Measurements from ENCODE around the gene FGD6. TPM values are rescaled to one million over a fixed set of nuclear protein-coding genes. Genes with fewer than 3 reads are reported as not detected.

FGD6 gene
- total RNA-seq, 1 experiment from 2014 or later, result 18.2 TPM

DNA sequence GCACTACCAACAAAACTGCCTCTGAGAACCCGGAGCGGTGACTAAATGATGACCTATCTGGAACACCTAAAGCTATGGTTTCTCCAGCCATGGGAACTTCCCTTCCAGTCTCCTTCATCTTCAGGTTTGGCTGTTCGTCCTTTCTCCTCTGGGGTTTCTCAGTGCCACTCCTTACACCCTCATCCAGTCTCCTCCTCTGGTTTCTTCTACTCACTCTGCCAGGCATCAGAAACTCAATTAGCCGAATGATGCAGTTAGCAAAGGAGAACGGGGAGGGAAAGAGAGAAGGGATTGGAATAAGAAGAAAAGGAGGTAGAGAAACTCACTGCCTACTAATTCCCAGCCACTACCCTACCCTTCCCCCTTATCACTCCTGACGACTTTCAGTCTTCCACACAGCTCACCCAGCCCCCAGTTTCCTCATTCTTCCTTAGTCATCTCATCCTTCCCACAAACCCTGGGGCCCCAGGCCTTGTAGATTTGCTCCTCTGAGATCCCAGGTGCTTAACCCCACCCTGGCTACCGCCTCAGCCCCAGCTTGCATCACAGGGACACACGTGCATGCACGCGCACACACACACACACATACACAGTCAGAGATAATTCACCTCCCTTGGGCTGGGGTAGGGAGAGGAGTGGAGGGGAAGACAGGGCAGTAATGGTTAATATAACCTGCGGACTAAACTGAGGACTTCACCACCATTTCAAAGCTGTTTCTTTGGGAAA is 13.0 kb downstream of the FGD6 start (continued):
- TF ChIP-seq, protein P1, sequence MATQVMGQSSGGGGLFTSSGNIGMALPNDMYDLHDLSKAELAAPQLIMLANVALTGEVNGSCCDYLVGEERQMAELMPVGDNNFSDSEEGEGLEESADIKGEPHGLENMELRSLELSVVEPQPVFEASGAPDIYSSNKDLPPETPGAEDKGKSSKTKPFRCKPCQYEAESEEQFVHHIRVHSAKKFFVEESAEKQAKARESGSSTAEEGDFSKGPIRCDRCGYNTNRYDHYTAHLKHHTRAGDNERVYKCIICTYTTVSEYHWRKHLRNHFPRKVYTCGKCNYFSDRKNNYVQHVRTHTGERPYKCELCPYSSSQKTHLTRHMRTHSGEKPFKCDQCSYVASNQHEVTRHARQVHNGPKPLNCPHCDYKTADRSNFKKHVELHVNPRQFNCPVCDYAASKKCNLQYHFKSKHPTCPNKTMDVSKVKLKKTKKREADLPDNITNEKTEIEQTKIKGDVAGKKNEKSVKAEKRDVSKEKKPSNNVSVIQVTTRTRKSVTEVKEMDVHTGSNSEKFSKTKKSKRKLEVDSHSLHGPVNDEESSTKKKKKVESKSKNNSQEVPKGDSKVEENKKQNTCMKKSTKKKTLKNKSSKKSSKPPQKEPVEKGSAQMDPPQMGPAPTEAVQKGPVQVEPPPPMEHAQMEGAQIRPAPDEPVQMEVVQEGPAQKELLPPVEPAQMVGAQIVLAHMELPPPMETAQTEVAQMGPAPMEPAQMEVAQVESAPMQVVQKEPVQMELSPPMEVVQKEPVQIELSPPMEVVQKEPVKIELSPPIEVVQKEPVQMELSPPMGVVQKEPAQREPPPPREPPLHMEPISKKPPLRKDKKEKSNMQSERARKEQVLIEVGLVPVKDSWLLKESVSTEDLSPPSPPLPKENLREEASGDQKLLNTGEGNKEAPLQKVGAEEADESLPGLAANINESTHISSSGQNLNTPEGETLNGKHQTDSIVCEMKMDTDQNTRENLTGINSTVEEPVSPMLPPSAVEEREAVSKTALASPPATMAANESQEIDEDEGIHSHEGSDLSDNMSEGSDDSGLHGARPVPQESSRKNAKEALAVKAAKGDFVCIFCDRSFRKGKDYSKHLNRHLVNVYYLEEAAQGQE (IDR thresholded peaks at IDR 0.05; ENCODE audit: low read depth), result no peak
- TF ChIP-seq SRF (IDR thresholded peaks at IDR 0.05; ENCODE audit: low read depth) (peak; percentile 50), ZBTB33 (IDR thresholded peaks at IDR 0.05; ENCODE audit: extremely low read depth, insufficient replicate concordance, low read length) (no peak), POLR2AphosphoS5 (IDR thresholded peaks at IDR 0.05; ENCODE audit: low read depth, low read length) (peak; percentile 79), SP1 (IDR thresholded peaks at IDR 0.05; ENCODE audit: low read depth) (peak; percentile 96), CBX3 (IDR thresholded peaks at IDR 0.05; ENCODE audit: low read depth) (peak; percentile 95), EZH2phosphoT487 (IDR thresholded peaks at IDR 0.05; ENCODE audit: borderline replicate concordance) (no peak), ELF1 (IDR thresholded peaks at IDR 0.05; ENCODE audit: borderline replicate concordance, low read depth) (peak; percentile 47; the same call in 1 of the 2 replicates), JUND (IDR thresholded peaks at IDR 0.05) (peak; percentile 89)
